GM18867 (cell line): ENCODE results near the gene LSM4.
"Not testable (repeated sequence)": the region's sequence is repeated elsewhere in the genome, so short reads cannot be mapped to it uniquely, and the experiment has no call there.

Experiments
- ATAC-seq: cut with Tn5 transposase; IDR thresholded peaks from one replicate; pipeline ENCODE4 v1.9.1; 2021; ENCODE audit warnings: mild to moderate bottlenecking, moderate library complexity; ENCODE audit not compliant: unreplicated experiment

LSM4 gene

DNA sequence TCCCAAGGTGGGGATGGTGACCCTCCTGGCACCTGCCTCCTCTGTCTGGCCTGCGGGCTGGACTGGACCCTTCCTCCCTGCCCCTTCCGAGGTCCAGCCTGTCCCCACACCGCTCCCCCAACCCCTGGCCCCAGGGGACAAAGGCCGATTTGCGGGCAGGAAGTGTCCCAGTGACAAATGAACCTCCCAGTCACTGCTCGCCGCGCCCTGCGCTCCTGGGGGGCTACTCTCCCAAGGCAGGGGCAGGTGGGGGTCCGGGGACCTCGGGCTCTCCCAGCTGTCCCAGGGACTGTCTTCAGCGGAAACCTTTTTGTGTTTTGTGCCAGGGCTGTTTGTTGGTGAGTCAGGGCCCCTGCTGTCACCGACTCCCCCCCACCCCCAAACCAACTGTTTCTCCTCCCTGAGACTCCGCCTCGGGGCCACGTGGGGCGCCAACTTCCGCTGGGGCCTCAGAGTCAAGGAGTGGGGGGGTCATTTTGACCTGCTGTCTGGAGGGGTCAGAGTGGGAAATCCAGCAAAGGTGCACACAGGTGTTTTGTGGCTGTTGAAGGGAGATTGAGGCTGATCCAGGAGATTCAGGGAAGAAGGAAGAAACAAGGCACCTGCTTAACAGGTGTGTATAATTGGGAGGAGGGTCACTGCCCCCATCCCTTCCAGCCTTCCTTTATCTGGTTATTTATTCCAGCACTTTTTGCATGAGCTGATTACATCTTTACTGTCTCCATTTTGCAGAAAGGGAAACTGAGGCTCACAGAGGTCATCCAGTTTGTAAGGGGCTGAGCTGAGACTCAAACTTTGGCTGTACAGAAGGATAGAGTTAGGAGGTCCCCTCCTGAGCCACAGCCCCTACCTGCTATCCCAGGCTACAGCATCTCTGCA, 18.4 kb upstream of the LSM4 start:
- ATAC-seq = peak; percentile 66

DNA sequence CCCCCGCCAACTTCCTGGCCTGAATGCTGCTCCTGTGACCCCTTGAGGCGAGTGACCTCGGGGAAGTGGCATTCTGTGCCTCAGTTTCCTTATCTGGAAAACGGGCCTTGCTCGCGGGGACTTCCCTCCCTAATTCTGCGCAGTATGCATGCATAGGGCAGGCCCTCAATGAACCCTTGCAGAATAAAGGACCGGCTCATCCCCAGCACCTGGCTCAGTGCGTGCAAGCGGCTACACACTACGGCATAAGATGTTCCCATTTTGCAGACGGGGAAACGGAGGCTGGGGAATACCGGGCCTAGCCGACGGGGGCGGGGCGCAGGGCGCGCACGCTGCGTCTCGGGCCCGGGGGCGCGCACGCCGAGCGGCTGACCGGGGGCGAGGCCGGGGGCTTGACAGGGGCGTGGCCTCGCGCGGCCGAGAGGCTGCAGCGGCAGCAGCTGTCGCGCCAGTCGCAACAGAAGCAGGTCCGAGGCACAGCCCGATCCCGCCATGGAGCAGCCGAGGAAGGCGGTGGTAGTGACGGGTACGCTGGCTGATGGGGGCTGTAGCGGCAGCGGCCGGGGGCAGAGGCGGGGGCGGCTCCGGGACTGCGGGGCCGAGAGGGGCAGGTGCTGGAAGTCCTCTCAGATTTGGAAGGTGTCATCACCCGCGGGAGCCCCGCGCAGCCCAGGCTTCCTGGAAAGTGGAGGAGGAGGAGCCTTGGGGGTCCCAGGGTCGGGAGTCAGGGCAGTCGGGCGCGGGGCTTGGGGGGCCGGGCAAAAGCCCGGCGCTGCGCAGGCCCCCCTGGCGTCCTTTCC, 17.5 kb upstream of the LSM4 start, which contains the start of gene PGPEP1:
PGPEP1 (plus strand) TSS at position 409 of the 800 bp plus-strand sequence; CDS start at position 493, 84 bp downstream.
- peak; percentile 74 for ATAC-seq

- no peak for ATAC-seq
Observed at GRCh38 chr19:18339723-18340122, 16.8 kb upstream of the LSM4 start.

- ATAC-seq = no peak
Observed at GRCh38 chr19:18338541-18338940, 15.7 kb upstream of the LSM4 start.

GRCh38 chr19:18336121-18336520, 13.2 kb upstream of the LSM4 start:
- no peak for ATAC-seq

DNA sequence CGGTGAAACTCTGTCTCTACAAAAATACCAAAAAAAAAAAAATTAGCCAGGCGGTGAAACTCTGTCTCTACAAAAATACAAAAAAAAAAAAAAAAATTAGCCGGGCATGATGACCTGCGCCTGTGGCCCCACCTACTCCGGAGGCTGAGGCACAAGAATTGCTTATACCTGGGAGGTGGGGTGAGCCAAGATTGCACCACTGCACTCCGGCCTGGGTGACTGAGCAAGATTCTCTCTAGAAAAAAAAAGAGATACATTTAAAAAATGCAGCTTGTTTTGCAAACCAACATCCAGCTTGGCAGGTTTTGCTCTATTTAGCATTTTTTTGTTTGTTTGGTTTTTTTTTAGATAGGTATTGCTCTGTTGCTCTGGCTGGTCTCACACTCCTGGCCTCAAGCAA, 10.8 kb upstream of the LSM4 start:
- no peak for ATAC-seq

DNA sequence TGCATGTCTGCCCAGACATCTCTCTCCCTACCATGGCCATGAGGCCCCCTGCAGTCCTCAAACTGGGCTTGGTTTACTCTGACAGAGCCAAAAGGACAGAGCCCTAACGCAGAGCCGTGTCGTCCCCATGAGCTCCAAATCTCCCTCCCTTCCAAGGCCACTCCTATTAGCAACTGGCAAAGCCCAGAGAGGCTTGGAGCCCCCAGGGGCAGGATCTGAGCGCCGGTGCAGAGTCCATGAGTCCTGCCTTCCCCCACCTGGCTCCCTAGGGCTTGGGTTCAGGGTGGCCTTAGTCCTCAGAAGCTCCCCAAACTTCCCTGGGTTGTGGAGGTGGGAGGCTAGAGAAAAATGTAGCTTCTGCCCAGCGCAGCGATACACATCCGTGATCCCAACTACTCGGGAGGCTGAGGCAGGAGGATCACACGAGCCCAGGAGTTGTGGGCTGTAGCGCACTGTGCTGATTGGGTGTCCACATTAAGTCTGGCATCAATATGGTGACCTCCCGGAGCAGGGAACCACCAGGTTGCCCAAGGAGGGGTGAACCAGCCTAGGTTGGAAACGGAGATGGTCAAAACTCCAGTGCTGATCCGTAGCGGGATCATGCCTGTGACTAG, 10.1 kb upstream of the LSM4 start:
- ATAC-seq = no peak

- no peak for ATAC-seq
Observed at GRCh38 chr19:18330868-18331267, 8.0 kb upstream of the LSM4 start.

- ATAC-seq = no peak
Observed at GRCh38 chr19:18329035-18329376, 6.1 kb upstream of the LSM4 start.

DNA sequence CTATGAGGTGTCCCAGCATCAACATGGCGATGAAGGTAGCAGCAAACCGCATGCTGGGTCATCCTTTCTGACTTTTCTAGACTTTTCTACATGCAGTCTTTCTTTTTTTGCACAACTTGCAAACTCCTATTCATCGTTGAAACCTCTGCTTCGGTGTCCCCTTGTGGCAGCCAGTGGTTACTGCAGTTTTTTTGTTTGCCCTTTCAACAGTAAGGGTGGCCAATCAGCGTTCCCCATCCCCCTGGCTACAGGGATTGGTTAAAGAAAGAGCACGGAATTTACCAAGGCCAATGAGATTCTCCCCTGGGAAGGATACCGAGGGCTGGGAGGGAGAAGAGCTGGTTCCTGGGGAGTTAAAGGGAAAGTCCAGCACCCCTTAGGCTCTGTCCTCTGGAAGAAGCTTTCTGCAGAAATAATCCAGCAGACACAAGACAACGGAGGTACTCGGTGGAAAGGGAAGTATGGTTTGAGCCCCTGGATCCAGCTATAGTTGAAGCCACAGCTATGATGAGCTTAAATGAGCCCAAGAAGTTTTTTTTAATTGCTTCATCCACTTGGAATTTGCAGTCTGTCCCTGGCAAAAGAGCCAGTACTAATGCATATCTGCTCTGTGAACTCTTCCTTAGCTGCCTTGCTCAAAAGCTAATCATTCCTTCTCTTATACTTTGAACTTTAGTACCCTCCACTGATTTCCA, 5.6 kb upstream of the LSM4 start:
- ATAC-seq = peak; percentile 83

GRCh38 chr19:18326772-18327171, 3.9 kb upstream of the LSM4 start:
- no peak for ATAC-seq

GRCh38 chr19:18324373-18324731, 1.5 kb upstream of the LSM4 start:
- ATAC-seq = not testable (repeated sequence)

- ATAC-seq = no peak
Observed at GRCh38 chr19:18322318-18322758, 538 bp downstream of the LSM4 start.

DNA sequence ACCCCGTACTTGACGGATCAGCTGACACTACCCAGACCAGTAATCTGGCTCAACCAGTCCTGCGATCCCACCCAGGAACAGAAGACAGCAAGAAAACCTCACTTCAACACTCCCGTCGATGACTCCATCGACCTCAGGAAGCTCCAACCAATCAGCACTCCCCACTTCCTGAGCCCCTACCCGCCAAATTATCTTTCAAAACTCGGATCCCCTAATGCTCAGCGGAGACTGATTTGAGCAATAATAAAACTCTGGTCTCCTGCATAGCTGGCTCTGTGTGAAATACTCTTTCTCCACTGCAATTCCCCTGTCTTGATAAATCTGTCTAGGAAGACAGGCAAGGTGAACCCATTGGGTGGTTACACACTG, 1.2 kb downstream of the LSM4 start:
- ATAC-seq = no peak

- ATAC-seq = no peak
Observed at GRCh38 chr19:18320865-18321733, 1.8 kb downstream of the LSM4 start.

- ATAC-seq = no peak
Observed at GRCh38 chr19:18319591-18320135, 3.2 kb downstream of the LSM4 start.

DNA sequence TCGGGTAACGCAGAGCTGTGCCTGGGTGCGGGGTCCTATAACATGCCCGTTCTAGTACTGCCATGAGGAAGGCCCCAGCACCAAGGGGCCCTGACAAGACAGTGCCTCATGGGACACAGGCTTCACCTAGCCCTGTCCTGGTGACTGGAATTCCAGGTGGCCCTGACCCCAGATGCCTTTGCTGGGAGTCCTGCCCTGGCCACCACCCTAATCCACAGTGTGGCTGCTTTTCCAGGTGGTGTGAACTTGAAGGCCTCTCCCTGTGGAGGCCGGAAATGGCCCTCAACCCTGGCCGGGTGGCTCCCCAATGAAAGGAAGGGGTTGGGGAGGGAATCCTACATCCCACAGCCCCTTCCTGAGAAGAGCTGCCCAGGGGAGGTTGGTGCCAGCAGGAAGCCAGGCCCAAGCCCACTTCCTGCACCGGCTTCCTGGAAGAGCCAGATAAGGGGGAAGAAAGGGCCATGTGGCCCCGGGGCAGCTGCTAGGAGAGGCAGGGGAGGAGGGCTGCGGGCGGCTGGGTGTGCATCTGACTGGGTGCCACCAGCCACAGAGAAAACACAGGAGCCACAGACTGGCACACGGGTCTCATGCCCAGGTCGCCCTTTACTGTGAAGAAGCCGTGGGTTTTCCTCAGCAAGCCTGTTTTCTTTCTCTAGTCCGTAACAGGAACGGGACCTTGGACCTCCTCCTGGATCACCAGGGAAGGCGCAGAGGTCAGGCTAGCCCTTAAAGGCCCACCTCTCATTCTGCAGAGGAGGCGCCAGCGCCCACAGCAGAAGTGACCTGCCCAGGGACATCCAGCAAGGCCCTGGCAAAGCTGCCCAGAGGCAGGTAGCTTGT, 4.7 kb downstream of the LSM4 start:
- ATAC-seq = no peak

- ATAC-seq = no peak
Observed at GRCh38 chr19:18313398-18313797, 9.5 kb downstream of the LSM4 start.

DNA sequence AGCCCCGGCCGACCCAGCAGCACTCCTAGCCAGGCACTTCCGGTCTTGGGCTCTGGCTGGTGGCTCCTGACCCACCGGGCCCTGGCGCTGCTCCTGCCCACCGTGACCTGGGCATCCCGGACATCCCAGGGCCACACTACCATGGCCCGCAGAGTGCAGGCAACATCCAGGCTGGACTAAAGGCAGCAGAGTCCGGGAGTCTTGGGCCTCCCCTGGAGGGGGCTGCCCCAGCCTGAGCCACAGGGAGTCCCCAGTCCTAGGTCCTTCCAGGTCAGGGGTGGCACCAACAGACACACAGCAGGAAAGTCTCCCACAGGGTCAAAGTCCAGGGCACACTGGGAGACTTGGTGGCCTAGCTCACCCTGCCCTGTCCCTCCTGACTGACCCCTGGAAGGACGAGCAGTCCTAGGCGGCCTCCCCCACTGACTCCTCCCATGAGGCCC, 10.8 kb downstream of the LSM4 start:
- ATAC-seq = no peak
